ENCODE data around the gene CD109. TPM values are rescaled to one million over a fixed set of nuclear protein-coding genes. Genes with fewer than 3 reads are reported as not detected.
"Not testable (repeated sequence)": the region's sequence is repeated elsewhere in the genome, so short reads cannot be mapped to it uniquely, and the experiment has no call there.

The CD109 gene
- total RNA-seq, 4 donors from 2014 or later: 1.9 to 7.4 (median 4.8) TPM

DNA sequence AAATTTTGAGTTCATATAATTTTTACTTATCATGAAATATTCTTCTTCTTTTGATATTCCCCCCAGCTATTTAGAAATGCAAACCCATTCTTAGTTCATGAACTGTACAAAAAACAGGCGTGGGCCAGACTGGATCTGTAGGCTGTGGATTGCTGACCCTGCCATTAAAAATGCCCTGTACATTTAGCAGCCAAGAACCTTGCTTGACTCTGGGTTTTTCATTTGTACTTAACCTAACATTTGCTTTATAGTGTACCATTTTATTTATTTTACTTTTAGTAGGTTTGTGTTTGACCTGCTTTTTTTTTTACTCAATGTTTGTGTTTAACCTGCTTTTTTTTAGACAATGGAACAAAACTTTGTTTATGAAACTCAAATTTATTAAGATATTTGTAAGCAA lies 14.9 kb downstream of the CD109 start:
- intact Hi-C loops (cut with DNase I; ENCODE audit: low total_unique reads): no loop called here
- Histone ChIP-seq H3K4me3 (no peak overlapping the region), H3K9me3 (no peaks in the 10 kb centered on the region), H3K27ac (no peak overlapping the region), H3K4me1 (peaks cover 0 to 11% (median 0%) of the 10 kb centered on the region in 4 donors), H3K36me3 (no peaks in the 10 kb centered on the region), H3K27me3 (no peaks in the 10 kb centered on the region)
- 80 to 89% methylated on average over 1 of the region's 1 CpG for WGBS, 2 donors (ENCODE audit: low coverage in 1 of 2)
- in situ Hi-C loops (cut with MboI; ENCODE audit: low pct_ligation_motif_present in 1 of 4, low pct_unique_long_range_greater_than_20kb in 1 of 4, low sequenced_read_pairs in 3 of 4): no loop called here
- DNase-seq: no peak
- TF ChIP-seq EP300 (IDR thresholded peaks at IDR 0.05; ENCODE audit: low read depth): no peak
- no peak for TF ChIP-seq POLR2AphosphoS5 (IDR thresholded peaks at IDR 0.05)
- TF ChIP-seq POLR2A (IDR thresholded peaks at IDR 0.05): no peak
- TF ChIP-seq, protein P1, sequence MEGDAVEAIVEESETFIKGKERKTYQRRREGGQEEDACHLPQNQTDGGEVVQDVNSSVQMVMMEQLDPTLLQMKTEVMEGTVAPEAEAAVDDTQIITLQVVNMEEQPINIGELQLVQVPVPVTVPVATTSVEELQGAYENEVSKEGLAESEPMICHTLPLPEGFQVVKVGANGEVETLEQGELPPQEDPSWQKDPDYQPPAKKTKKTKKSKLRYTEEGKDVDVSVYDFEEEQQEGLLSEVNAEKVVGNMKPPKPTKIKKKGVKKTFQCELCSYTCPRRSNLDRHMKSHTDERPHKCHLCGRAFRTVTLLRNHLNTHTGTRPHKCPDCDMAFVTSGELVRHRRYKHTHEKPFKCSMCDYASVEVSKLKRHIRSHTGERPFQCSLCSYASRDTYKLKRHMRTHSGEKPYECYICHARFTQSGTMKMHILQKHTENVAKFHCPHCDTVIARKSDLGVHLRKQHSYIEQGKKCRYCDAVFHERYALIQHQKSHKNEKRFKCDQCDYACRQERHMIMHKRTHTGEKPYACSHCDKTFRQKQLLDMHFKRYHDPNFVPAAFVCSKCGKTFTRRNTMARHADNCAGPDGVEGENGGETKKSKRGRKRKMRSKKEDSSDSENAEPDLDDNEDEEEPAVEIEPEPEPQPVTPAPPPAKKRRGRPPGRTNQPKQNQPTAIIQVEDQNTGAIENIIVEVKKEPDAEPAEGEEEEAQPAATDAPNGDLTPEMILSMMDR (IDR thresholded peaks at IDR 0.05): no peak

DNA sequence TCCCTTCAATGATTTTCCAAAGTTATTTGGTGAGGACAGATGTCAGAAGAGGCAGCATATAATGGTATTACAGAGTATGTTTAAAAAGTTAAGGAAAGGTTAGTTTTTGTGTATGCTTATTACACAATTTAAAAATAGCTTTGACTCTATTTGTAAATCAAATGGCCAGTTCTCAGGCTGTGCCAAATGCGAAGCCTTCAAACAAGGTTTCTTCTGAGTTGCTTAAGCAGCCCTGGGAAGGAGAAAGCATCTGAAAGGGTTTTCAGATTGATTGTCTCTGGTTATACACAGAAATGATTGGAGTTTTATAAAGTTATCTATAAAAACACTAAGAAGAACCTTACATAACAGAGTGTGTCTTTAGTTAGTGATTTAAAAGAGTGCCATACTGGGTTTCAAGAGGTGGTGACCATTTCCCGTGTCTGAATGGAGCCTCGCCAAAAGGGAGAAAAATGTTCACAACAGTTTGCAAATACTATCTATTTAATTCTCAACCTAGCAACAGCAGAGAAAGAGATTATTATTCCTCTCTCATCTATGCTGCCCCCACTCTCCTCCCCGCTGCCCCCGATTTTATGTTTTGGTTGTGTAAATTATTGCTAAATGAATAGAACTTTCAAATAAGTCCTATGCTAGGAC lies 16.7 kb downstream of the CD109 start:
- no peak overlapping the region for H3K4me3 ChIP-seq
- intact Hi-C loops (cut with DNase I; ENCODE audit: low total_unique reads): no loop called here

DNA sequence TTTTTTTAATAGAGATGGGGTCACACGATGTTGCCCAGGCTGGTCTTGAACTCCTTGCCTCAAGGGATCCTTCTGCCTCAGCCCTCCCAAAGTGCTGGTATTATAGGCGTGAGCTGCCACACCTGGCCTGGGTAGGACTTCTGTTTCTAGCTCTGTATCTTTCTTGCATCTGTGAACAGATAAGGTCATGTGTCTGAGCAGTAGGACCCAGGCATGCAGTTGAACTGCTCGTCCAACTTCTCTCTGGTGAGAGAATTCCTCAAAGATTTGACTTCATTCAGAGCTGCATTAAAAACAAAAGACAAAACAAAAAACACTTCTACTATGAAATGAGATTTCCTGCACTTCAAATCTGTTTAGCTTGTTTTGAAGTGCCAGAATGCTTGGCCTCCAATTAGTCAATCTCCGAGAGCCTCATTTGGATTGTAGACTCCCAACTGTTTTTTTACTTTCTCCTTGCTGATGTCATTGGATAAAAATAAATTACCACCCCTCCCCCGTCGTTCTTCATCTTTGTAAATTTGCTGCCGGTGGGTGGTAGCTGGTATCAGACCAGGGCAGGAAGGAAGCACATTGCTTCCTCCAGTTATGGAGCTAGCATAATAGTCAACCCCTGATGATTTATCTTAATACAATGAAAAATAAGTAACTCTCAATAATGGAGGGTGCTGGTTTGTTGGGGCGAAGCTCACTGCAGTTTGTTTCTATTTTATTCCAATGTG lies 17.6 kb downstream of the CD109 start:
- Histone ChIP-seq H3K4me1 (peaks cover 0 to 11% (median 0%) of the 10 kb centered on the region in 4 donors), H3K9me3 (no peaks in the 10 kb centered on the region), H3K27ac (peak overlapping the region; percentile 2 to 48 (median 32)), H3K36me3 (no peaks in the 10 kb centered on the region), H3K27me3 (no peaks in the 10 kb centered on the region), H3K4me3 (no peak overlapping the region)
- in situ Hi-C loops (cut with MboI; ENCODE audit: low pct_ligation_motif_present in 1 of 4, low pct_unique_long_range_greater_than_20kb in 1 of 4, low sequenced_read_pairs in 3 of 4) (no loop called here), intact Hi-C loops (cut with DNase I; ENCODE audit: low total_unique reads) (no loop called here)
- 70% methylated on average over 5 to 8 of the region's 8 CpGs for WGBS, 2 donors (ENCODE audit: low coverage in 1 of 2)
- no peak for DNase-seq
- TF ChIP-seq POLR2A (IDR thresholded peaks at IDR 0.05): no peak
- TF ChIP-seq, protein P1 (IDR thresholded peaks at IDR 0.05): no peak
- TF ChIP-seq POLR2AphosphoS5 (IDR thresholded peaks at IDR 0.05): no peak
- no peak for TF ChIP-seq EP300 (IDR thresholded peaks at IDR 0.05; ENCODE audit: low read depth)

More for the DNA sequence above, 16.7 kb downstream of the CD109 start:
- Histone ChIP-seq H3K4me1 (peaks cover 0 to 11% (median 0%) of the 10 kb centered on the region in 4 donors), H3K36me3 (no peaks in the 10 kb centered on the region), H3K27ac (peak overlapping the region; percentile 9 to 48 (median 32)), H3K9me3 (no peaks in the 10 kb centered on the region), H3K27me3 (no peaks in the 10 kb centered on the region)
- DNase-seq: no peak
- TF ChIP-seq, protein P1 (IDR thresholded peaks at IDR 0.05): no peak
- no peak for TF ChIP-seq EP300 (IDR thresholded peaks at IDR 0.05; ENCODE audit: low read depth)
- no peak for TF ChIP-seq POLR2A (IDR thresholded peaks at IDR 0.05)
- TF ChIP-seq POLR2AphosphoS5 (IDR thresholded peaks at IDR 0.05): no peak
- 77 to 80% methylated on average over 5 of the region's 5 CpGs for WGBS, 2 donors (ENCODE audit: low coverage in 1 of 2)
- in situ Hi-C loops (cut with MboI; ENCODE audit: low pct_ligation_motif_present in 1 of 4, low pct_unique_long_range_greater_than_20kb in 1 of 4, low sequenced_read_pairs in 3 of 4): no loop called here

DNA sequence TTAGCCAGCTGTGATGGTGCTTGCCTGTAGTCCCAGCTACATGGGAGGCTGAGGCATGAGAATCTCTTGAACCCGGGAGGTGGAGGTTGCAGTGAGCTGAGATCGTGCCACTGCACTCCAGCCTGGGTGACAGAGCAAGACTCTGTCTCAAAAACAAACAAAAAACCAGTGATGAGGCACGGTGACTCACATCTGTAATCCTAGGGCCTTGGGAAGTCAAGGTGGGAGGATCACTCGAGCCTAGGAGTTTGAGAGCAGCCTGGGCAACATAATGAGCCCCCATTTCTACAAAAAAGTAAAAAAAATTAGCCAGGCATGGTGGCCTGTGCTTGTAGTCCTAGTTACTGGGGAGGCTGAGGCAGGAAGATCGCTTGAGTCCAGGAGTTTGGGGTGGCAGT lies 19.1 kb downstream of the CD109 start:
- intact Hi-C loops (cut with DNase I; ENCODE audit: low total_unique reads); H3K36me3 ChIP-seq; DNase-seq; H3K9me3 ChIP-seq; H3K4me3 ChIP-seq; H3K27ac ChIP-seq; H3K27me3 ChIP-seq; in situ Hi-C loops (cut with MboI; ENCODE audit: low pct_ligation_motif_present in 1 of 4, low pct_unique_long_range_greater_than_20kb in 1 of 4, low sequenced_read_pairs in 3 of 4): not testable (repeated sequence)
- WGBS, 2 donors (ENCODE audit: low coverage in 1 of 2): 67 to 78% methylated on average over 3 to 5 of the region's 5 CpGs
- H3K4me1 ChIP-seq: peaks cover 0 to 11% (median 0%) of the 10 kb centered on the region in 4 donors
